Spleen (tissue), 11 donors: Measurements from ENCODE around the gene MEIS1. TPM values are rescaled to one million over a fixed set of nuclear protein-coding genes. Genes with fewer than 3 reads are reported as not detected.

Experiments used
- DNase-seq: peaks from one replicate; pipeline ENCODE4 v3.0.0-alpha.2; 2020
- H3K27ac ChIP-seq, 8 donors: fragments of 200-600 bp; sonication (generic) in 7 of 8; 1 replicate in 4 of 8; 2 replicates in 4 of 8; pipeline versions ENCODE4 v1.5.0 to v1.8.0; 2016 to 2021; ENCODE audit warnings: inconsistent platforms in 4 of 8, mild to moderate bottlenecking in 4 of 8, moderate library complexity in 1 of 8
- H3K27me3 ChIP-seq, 7 donors: fragments of 200-600 bp; sonication (generic) in 6 of 7; replicated peaks in 1 of 7; 1 replicate in 4 of 7; 2 replicates in 3 of 7; pipeline versions ENCODE4 v1.5.0 to v1.8.0; 2016 to 2021; ENCODE audit warnings: inconsistent platforms in 3 of 7, mild to moderate bottlenecking in 1 of 7
- H3K36me3 ChIP-seq, 6 donors: fragments of 200-600 bp; sonication (generic) in 5 of 6; 1 replicate in 4 of 6; 2 replicates in 2 of 6; pipeline versions ENCODE4 v1.5.0 to v1.8.0; 2016 to 2021; ENCODE audit warnings: inconsistent platforms in 2 of 6
- H3K4me1 ChIP-seq, 6 donors: fragments of 200-600 bp; sonication (generic) in 5 of 6; 1 replicate in 3 of 6; 2 replicates in 3 of 6; pipeline versions ENCODE4 v1.5.0 to v1.8.0; 2016 to 2021; ENCODE audit warnings: inconsistent platforms in 3 of 6
- H3K4me3 ChIP-seq, 8 donors: fragments of 200-600 bp; sonication (generic) in 7 of 8; 1 replicate in 4 of 8; 2 replicates in 4 of 8; pipeline versions ENCODE4 v1.5.0 to v1.8.0; 2016 to 2021; ENCODE audit warnings: inconsistent platforms in 4 of 8, mild to moderate bottlenecking in 4 of 8, moderate library complexity in 2 of 8
- H3K9me3 ChIP-seq, 8 donors: fragments of 200-600 bp; sonication (generic) in 7 of 8; 1 replicate in 4 of 8; 2 replicates in 4 of 8; pipeline versions ENCODE4 v1.5.0 to v1.8.0; 2016 to 2021; ENCODE audit warnings: inconsistent platforms in 4 of 8
- CTCF ChIP-seq, 11 experiments: fragments of 200-600 bp in 7 of 11; fragments of 450-650 bp in 4 of 11; sonication (generic) in 4 of 11; IDR thresholded peaks in 8 of 11; conservative IDR thresholded peaks in 3 of 11; 1 replicate in 7 of 11; 2 replicates in 4 of 11; pipeline versions ENCODE4 v1.4.0 to v1.8.0; 2016 to 2021; ENCODE audit warnings: antibody characterized with exemption in 11 of 11, inconsistent platforms in 4 of 11, mild to moderate bottlenecking in 1 of 11
- POLR2A ChIP-seq, 3 donors: fragments of 450-650 bp; IDR thresholded peaks; one replicate each; pipeline ENCODE4 v1.5.1; 2017; ENCODE audit warnings: antibody characterized with exemption in 3 of 3, mild to moderate bottlenecking in 1 of 3
- POLR2AphosphoS5 ChIP-seq, 3 donors: sonication (generic); formaldehyde crosslinking; IDR thresholded peaks; one replicate each; pipeline ENCODE4 v1.5.1; 2017; ENCODE audit warnings: antibody characterized with exemption in 3 of 3
- WGBS, 5 donors: extraction: QIAGEN DNeasy Blood & Tissue Kit in 3 of 5; methylation state at CpG; one replicate each; pipeline versions ENCODE4 v1.1.5 to v1.1.7; 2013 to 2018; 5-methylcytosine and 5-hydroxymethylcytosine counted together
- intact Hi-C: fragments of 100-400 bp; cut with DNase I; formaldehyde crosslinking; loops from one replicate; pipeline ENCODE4 v1.15.0; 2023; ENCODE audit warnings: low total_unique reads
- polyA plus RNA-seq, 3 donors: library from polyadenylated mRNA; stranded (reverse); fragments of 200-250 nt; gene quantifications; one replicate each; pipeline ENCODE4 v1.2.1, GENCODE V29; 2013
- total RNA-seq, 7 donors: library from RNA; depleted of rRNA in 3 of 7; stranded (reverse); fragments of >200 nt in 3 of 7; fragmentation: NEBNext Ultra II Directional in 4 of 7; extraction: Animal tissue kit (Norgen Biotek cat#: 25700) in 4 of 7; gene quantifications; one replicate each; pipeline versions ENCODE4 v1.1.0 to v1.2.1, GENCODE V29; 2016 to 2021
- donor health status: healthy with polysubstance abuse.
- donor health status: DM: no; HTN: no; CAD: no; lungs with moderate emphysema.
- donor health status: DM: no; HTN: no; CAD: no.
- donor health status: Bipolar disorder and iron deficiency.
- donor health status: healthy.
- donor health status: DM: no; HTN: no; CAD: no.
- donor health status: DM: yes; HTN: yes; CAD: no.

Gene MEIS1
- total and polyA plus RNA-seq, 10 donors: 13.1 to 81.4 (median 28.2) TPM

- Histone ChIP-seq H3K27ac (no peak overlapping the region), H3K4me3 (no peak overlapping the region), H3K27me3 (peaks cover 0 to 98% (median 54%) of the 10 kb centered on the region in 7 donors), H3K4me1 (peaks cover 0 to 53% (median 23%) of the 10 kb centered on the region in 6 donors), H3K9me3 (no peaks in the 10 kb centered on the region), H3K36me3 (no peaks in the 10 kb centered on the region)
- intact Hi-C loops: loop anchor here (5.0 to 10.0 kb wide), 2 partner anchors 142 to 1415 kb away; no protein-coding TSS in a partner anchor
- no peak for DNase-seq
- no peak for TF ChIP-seq POLR2A (IDR thresholded peaks at IDR 0.05)
- TF ChIP-seq POLR2AphosphoS5 (IDR thresholded peaks at IDR 0.05): no peak
- no peak for TF ChIP-seq CTCF (IDR thresholded peaks at IDR 0.05 in 8 of 11, conservative IDR thresholded peaks at IDR 0.05 in 3 of 11)
Observed at GRCh38 chr2:66429693-66430504, 5.0 kb upstream of the MEIS1 start.

GRCh38 chr2:66430505-66431273 is 4.2 kb upstream of the MEIS1 start:
- no peak for DNase-seq
- peaks cover 0 to 56% (median 27%) of the 10 kb centered on the region in 6 donors for H3K4me1 ChIP-seq
- 61 to 90% (median 68%) methylated on average over 9 of the region's 9 CpGs for WGBS, 5 donors
- peaks cover 0 to 98% (median 50%) of the 10 kb centered on the region in 7 donors for H3K27me3 ChIP-seq
- TF ChIP-seq POLR2A (IDR thresholded peaks at IDR 0.05) (no peak), POLR2AphosphoS5 (IDR thresholded peaks at IDR 0.05) (no peak), CTCF (IDR thresholded peaks at IDR 0.05 in 8 of 11, conservative IDR thresholded peaks at IDR 0.05 in 3 of 11) (no peak)
- H3K9me3 ChIP-seq: no peaks in the 10 kb centered on the region
- no peak overlapping the region for H3K4me3 ChIP-seq
- no peak overlapping the region for H3K27ac ChIP-seq
- H3K36me3 ChIP-seq: no peaks in the 10 kb centered on the region
- intact Hi-C loops: loop anchor here (5.0 kb wide), 1 partner anchor 142 kb away; no protein-coding TSS in a partner anchor

GRCh38 chr2:66431274-66431642 is 3.7 kb upstream of the MEIS1 start:
- intact Hi-C loops: loop anchor here (5.0 kb wide), 1 partner anchor 141 kb away; no protein-coding TSS in a partner anchor
- Histone ChIP-seq H3K27me3 (peaks cover 0 to 98% (median 44%) of the 10 kb centered on the region in 7 donors), H3K36me3 (no peaks in the 10 kb centered on the region), H3K27ac (no peak overlapping the region), H3K4me1 (peaks cover 0 to 56% (median 28%) of the 10 kb centered on the region in 6 donors), H3K9me3 (no peaks in the 10 kb centered on the region), H3K4me3 (no peak overlapping the region)
- DNase-seq: no peak
- TF ChIP-seq CTCF (IDR thresholded peaks at IDR 0.05 in 8 of 11, conservative IDR thresholded peaks at IDR 0.05 in 3 of 11) (no peak), POLR2AphosphoS5 (IDR thresholded peaks at IDR 0.05) (no peak), POLR2A (IDR thresholded peaks at IDR 0.05) (no peak)
